Measurements from ENCODE around the gene TOGARAM1. TPM values are rescaled to one million over a fixed set of nuclear protein-coding genes. Genes with fewer than 3 reads are reported as not detected.

TOGARAM1 gene
- total and polyA plus RNA-seq, 12 donors, result 3.7 to 25.2 (median 21.8) TPM

- ATAC-seq (no peak), DNase-seq (no peak)
- H3K27me3 ChIP-seq, result no peaks in the 10 kb centered on the region
- H3K4me3 ChIP-seq, result no peak overlapping the region
- TF ChIP-seq, protein P1, sequence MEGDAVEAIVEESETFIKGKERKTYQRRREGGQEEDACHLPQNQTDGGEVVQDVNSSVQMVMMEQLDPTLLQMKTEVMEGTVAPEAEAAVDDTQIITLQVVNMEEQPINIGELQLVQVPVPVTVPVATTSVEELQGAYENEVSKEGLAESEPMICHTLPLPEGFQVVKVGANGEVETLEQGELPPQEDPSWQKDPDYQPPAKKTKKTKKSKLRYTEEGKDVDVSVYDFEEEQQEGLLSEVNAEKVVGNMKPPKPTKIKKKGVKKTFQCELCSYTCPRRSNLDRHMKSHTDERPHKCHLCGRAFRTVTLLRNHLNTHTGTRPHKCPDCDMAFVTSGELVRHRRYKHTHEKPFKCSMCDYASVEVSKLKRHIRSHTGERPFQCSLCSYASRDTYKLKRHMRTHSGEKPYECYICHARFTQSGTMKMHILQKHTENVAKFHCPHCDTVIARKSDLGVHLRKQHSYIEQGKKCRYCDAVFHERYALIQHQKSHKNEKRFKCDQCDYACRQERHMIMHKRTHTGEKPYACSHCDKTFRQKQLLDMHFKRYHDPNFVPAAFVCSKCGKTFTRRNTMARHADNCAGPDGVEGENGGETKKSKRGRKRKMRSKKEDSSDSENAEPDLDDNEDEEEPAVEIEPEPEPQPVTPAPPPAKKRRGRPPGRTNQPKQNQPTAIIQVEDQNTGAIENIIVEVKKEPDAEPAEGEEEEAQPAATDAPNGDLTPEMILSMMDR (IDR thresholded peaks at IDR 0.05), result no peak
- peaks cover 0 to 12% (median 0%) of the 10 kb centered on the region in 9 donors for H3K4me1 ChIP-seq
- peaks cover 0 to 38% (median 7%) of the 10 kb centered on the region in 9 donors for H3K36me3 ChIP-seq
- peak overlapping the region in 1 of 10 donors; percentile 34 for H3K27ac ChIP-seq
- WGBS, 2 donors, result 83 to 86% methylated on average over 4 of the region's 4 CpGs
- intact Hi-C loops (cut with DNase I), result no loop called here
- no peaks in the 10 kb centered on the region for H3K9me3 ChIP-seq
Observed at GRCh38 chr14:44995770-44996294, 33.8 kb downstream of the TOGARAM1 start.

GRCh38 chr14:45003924-45004323 is 41.9 kb downstream of the TOGARAM1 start:
- peaks cover 0 to 3% (median 0%) of the 10 kb centered on the region in 11 donors for H3K9me3 ChIP-seq
- ATAC-seq (no peak), DNase-seq (no peak)
- TF ChIP-seq, protein P1 (IDR thresholded peaks at IDR 0.05), result no peak
- no peaks in the 10 kb centered on the region for H3K27me3 ChIP-seq
- no peak overlapping the region for H3K27ac ChIP-seq
- 86 to 93% methylated on average over 2 of the region's 2 CpGs for WGBS, 2 donors
- no peak overlapping the region for H3K4me3 ChIP-seq
- no peaks in the 10 kb centered on the region for H3K4me1 ChIP-seq
- intact Hi-C loops (cut with DNase I), result no loop called here
- H3K36me3 ChIP-seq, result peaks cover 0 to 85% (median 9%) of the 10 kb centered on the region in 9 donors

DNA sequence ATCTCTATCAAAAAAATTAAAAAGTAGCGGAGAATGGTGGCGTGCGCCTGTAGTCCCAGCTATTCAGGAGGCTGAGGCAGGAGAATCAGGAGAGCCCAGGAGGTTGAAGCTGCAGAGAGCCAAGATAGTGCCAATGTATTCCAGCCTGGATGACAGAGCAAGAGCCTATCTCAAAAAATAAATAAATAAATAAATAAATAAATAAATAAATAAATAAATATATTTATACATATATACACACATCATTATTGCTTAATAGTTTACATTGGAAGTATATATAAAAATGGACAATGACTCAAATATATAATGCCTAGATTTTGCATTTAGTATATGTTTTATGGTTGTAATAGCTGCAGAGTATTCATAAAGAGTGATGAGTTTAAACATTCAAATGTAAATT is 53.1 kb downstream of the TOGARAM1 start:
- WGBS, 2 donors, result 99% methylated on average over 3 of the region's 3 CpGs
- no peak for DNase-seq
- H3K27me3 ChIP-seq, result no peaks in the 10 kb centered on the region
- no peak overlapping the region for H3K4me3 ChIP-seq
- TF ChIP-seq, protein P1 (IDR thresholded peaks at IDR 0.05), result no peak
- no peaks in the 10 kb centered on the region for H3K4me1 ChIP-seq
- H3K27ac ChIP-seq, result no peak overlapping the region
- no peak for ATAC-seq
- intact Hi-C loops (cut with DNase I), result no loop called here
- peaks cover 0 to 94% (median 12%) of the 10 kb centered on the region in 9 donors for H3K36me3 ChIP-seq
- H3K9me3 ChIP-seq, result no peaks in the 10 kb centered on the region

DNA sequence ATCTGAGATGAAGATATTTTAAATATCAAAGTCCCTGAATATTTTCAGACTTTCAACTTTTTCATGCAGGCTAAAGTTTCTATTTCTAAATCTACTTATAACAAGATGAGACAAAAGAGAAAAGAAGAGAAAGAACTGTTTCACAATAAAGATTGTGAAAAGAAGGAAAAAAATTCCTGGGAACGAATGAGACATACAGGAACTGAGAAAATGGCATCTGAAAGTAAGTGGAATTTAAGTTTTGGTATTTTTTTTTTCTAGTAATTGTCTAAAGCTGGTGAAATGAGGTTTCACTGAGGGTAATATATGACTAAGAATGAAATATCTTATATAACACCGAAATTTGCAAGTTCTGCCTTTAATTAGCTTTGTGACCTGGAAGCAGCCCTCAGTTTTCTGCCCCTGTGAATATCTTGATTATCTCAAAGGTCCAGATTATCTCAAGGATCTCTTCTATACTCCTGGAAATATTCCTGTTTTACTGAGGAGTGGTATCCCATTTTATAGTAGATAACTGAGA is 66.2 kb downstream of the TOGARAM1 start:
- no peaks in the 10 kb centered on the region for H3K27me3 ChIP-seq
- DNase-seq (no peak), ATAC-seq (no peak)
- H3K4me1 ChIP-seq, result no peaks in the 10 kb centered on the region
- H3K36me3 ChIP-seq, result peaks cover 0 to 100% (median 54%) of the 10 kb centered on the region in 9 donors
- H3K9me3 ChIP-seq, result no peaks in the 10 kb centered on the region
- TF ChIP-seq, protein P1 (IDR thresholded peaks at IDR 0.05), result no peak
- no peak overlapping the region for H3K4me3 ChIP-seq
- 87 to 97% methylated on average over 2 of the region's 2 CpGs for WGBS, 2 donors
- no peak overlapping the region for H3K27ac ChIP-seq
- intact Hi-C loops (cut with DNase I), result no loop called here
